Jurkat, Clone E6-1 (cell line): Measurements from ENCODE around the gene DAND5.
A peak's percentile ranks its signal among the peaks of the same experiment; 100 is the strongest.
"Not testable (repeated sequence)": the region's sequence is repeated elsewhere in the genome, so short reads cannot be mapped to it uniquely, and the experiment has no call there.

Source experiments
- DNase-seq: peaks from one replicate; pipeline ENCODE4 v3.0.0-alpha.2; 2011; ENCODE audit warnings: low read depth, low spot score
- H3K4me3 ChIP-seq: 2 replicates; pipeline ENCODE4 v1.5.1; 2011; ENCODE audit warnings: mild to moderate bottlenecking, low read length, control low read depth, moderate library complexity

Gene DAND5

GRCh38 chr19:12956446-12957388 lies 12.7 kb upstream of the DAND5 start, which contains the start of gene GADD45GIP1:
Gene GADD45GIP1 (minus strand): TSS chr19:12957223. CDS start chr19:12957212, 11 bp downstream.
- H3K4me3 ChIP-seq: peak within 1 kb of the TSS; percentile 96
- peak; percentile 67 for DNase-seq

DNA sequence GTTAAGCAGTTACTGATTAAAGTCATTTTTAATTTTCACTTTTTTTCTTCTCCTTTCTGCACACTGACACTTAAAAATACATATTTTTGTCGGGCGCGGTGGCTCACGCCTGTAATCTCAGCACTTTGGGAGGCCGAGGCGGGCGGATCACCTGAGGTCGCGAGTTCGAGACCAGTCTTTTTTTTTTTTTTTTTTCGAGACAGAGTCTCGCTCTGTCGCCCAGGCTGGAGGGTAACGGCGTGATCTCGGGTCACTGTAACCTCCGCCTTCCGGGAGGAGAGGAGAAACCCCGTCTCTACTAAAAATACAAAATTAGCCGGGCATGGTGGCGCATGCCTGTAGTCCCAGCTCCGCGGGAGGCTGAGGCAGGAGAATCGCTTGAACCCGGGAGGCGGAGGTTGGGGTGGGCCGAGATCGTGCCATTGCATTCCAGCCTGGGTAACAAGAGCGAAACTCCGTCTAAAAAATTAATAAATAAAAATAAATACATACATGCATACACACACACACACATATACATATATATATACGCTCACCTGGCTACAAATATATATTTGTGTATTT lies 11.9 kb upstream of the DAND5 start:
- not testable (repeated sequence) for DNase-seq
- peak overlapping the region; percentile 96 for H3K4me3 ChIP-seq

DNA sequence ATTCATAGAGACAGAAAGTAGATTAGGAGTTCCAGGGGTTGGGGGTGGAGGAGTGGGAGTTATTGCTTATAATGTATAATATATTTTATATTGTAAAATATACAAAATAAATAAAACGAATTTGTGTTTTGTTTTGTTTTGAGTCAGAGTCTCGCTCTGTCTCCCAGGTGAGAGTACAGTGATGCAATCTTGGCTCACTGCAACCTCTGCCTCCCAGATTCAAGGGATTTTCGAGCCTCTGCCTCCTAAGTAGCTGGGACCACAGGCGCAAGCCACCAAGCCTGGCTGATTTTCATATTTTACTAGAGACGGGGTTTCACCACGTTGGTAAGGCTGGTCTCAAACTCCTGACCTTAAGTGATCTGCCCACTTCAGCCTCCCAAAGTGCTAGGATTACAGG lies 9.9 kb upstream of the DAND5 start:
- H3K4me3 ChIP-seq: no peak overlapping the region
- no peak for DNase-seq

GRCh38 chr19:12965017-12965811 lies 4.2 kb upstream of the DAND5 start:
- DNase-seq: peak; percentile 69
- H3K4me3 ChIP-seq: peak overlapping the region; percentile 67

- no peak for DNase-seq
- H3K4me3 ChIP-seq: peak overlapping the region; percentile 67
Measured at GRCh38 chr19:12965812-12966135, 3.6 kb upstream of the DAND5 start.

DNA sequence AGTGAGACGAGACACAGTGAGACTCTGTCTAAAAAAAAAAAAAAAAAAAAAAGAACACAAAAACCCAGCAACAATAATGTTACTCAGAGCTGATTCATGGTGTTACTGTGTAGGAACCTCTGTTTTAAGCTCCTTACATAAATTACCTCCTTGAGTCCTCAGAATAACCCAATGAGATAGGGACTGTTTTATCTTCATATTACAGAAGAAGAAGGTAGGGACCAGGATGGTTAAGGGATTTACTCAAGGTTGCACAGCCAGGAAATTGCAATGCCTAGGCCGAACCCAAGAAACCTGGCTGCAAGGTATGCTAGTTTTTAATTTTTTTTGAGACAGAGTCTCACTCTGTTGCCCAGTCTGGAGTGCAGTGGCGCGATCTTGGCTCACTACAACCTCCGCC lies 1.5 kb upstream of the DAND5 start:
- no peak for DNase-seq
- no peak overlapping the region for H3K4me3 ChIP-seq

GRCh38 chr19:12970070-12970820 lies 869 bp downstream of the DAND5 start:
- no peak for DNase-seq
- H3K4me3 ChIP-seq: no peak overlapping the region

DNA sequence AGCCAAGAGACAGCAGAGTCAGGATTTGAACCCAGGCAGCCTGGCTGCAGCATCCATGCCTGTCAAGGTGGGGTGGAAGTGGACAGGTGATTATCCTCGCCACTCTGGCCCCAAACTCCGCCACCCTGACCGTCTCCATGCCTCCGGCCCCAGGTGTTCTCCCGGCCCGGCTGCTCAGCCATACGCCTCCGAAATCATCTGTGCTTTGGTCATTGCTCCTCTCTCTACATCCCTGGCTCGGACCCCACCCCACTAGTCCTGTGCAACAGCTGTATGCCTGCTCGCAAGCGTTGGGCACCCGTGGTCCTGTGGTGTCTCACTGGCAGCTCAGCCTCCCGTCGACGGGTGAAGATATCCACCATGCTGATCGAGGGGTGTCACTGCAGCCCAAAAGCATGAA lies 3.9 kb downstream of the DAND5 start:
- no peak overlapping the region for H3K4me3 ChIP-seq
- no peak for DNase-seq

GRCh38 chr19:12974301-12975220 lies 5.2 kb downstream of the DAND5 start:
- H3K4me3 ChIP-seq: no peak overlapping the region
- no peak for DNase-seq

DNA sequence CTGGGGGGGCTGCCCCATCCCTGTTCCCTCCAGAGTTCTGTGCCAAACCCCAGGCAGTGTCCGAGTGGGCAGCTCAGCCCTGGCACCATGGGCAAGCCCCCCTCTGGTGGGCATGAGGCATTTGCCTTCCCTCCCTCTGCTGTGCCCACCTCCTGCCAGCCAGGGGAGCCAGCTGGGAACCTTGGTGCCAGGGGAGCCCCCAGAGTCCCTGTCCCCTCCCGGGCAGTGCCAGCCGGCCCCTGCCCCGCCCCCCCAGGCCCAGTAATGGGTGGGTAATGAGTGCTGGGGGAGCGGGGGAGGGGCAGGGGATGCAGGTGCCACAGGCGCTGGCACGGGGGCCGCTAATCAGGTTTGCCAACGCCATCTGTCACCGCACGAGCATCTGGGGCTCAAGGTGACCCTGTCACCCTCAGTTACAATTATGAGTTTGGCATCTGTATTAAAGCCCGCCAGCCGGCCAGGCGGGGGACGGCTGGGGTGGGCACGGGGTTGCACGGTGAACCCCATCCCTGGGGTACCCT lies 5.9 kb downstream of the DAND5 start:
- no peak for DNase-seq
- no peak overlapping the region for H3K4me3 ChIP-seq

DNA sequence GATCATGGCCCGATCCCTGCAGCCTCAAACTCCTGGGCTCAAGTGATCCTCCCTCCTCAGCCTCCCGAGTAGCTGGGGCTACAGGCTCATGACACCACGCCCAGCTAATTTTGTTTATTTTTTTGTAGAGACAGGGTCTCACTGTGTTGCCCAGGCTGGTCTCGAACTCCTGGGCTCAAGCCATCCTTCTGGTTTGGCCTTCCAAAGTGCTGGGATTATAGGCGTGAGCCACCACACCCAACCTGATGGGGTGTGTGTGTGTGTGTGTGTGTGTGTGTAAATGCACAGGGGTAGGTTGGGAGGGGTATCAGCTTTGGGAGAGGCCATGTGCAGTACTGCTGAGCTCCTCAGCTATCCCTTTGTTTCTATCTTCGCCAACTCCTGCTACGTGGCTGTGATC lies 6.7 kb downstream of the DAND5 start:
- not testable (repeated sequence) for DNase-seq

DNA sequence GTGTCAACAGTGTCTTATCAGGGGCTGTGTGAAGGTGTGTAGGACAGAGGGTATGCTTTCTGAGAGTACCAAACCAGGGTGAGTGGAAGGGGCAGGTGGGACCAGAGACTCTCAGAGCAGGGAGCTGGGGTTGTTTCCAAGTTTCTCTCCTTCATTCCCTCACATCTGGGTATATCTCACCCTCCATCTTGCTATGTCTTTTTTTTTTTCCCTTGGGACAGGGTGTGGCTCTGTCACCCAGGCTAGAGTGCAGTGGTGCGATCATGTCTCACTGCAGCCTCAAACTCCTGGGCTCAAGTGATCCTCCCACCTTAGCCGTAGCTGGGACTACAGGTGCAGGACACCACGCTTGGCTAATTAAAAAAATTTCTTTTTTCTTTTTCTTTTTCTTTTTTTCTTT lies 10.6 kb downstream of the DAND5 start:
- no peak overlapping the region for H3K4me3 ChIP-seq
- DNase-seq: no peak

More for the DNA sequence above, 6.7 kb downstream of the DAND5 start:
- H3K4me3 ChIP-seq: not testable (repeated sequence)

- DNase-seq: no peak
Measured at GRCh38 chr19:12982648-12983047, 13.3 kb downstream of the DAND5 start.

GRCh38 chr19:12983091-12983490 lies 13.7 kb downstream of the DAND5 start:
- H3K4me3 ChIP-seq: peak overlapping the region; percentile 41
- no peak for DNase-seq

More at GRCh38 chr19:12982648-12983047, 13.3 kb downstream of the DAND5 start:
- no peak overlapping the region for H3K4me3 ChIP-seq

DNA sequence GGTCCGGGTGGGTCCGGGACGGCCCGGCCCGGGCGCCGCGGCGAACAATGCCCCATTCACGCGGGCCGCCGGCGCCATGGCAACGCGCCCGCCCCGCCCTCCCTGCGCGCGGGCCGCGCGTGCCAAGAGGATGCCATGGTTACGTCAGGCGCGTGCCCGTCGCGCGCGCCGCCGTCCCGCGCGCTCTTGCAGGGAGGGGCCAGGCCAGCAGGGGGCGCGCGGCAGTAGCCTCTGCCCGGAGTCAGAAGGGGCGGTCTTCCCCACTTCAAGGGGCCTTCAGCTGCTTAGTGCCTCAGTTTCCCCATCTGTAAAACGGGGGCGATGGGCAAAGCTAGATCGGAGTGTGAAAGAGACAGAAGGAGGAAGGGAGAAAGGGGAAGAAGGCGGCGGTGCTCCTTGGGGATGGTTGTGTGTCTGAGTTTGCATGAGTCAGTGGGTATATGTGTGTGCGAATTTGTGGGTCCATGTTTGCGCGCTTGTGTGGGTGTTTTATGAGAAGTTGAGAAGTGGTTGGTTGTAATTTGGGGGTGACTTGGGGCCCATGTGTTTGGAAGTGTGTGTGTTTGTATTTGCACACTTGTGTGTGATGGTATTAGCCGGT lies 14.3 kb downstream of the DAND5 start:
- DNase-seq: peak; percentile 60
- peak overlapping the region; percentile 41 for H3K4me3 ChIP-seq

DNA sequence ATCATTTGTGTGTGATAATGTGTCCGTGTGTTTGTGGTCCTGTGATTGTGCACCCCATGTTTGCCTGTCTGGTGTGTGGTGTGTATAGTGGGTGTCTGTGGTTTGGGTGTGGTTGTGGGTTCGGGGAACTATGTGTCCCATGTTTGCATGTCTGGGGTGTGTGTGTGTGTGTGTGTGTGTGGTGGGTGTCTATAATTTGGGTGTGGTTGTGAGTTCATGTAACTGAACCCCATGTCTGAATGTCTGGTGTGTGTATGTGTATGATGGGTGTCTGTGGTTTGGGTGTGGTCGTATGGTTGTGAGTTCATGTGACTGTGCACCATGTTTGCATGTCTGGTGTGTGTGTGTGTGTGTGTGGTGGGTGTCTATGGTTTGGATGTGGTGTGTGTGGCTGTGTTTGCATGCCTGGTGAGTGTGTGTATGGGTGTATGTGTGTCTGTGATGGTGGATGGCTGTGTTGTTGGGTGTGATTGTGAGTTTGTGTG lies 14.8 kb downstream of the DAND5 start:
- no peak for DNase-seq
- no peak overlapping the region for H3K4me3 ChIP-seq

- DNase-seq: no peak
Measured at GRCh38 chr19:12984683-12985048, 15.3 kb downstream of the DAND5 start.

More at GRCh38 chr19:12984683-12985048, 15.3 kb downstream of the DAND5 start:
- no peak overlapping the region for H3K4me3 ChIP-seq
